Right lobe of liver (tissue), 4 donors: Measurements from ENCODE around the gene BUD31.

Experiments used
- POLR2A ChIP-seq: fragments of 450-650 bp; IDR thresholded peaks from one replicate; pipeline ENCODE4 v1.6.1; 2017; ENCODE audit warnings: antibody characterized with exemption, mild to moderate bottlenecking
- TF ChIP-seq, protein P1 (sequence below), 4 donors: fragments of 200-600 bp in 3 of 4; fragments of 450-650 bp in 1 of 4; IDR thresholded peaks; one replicate each; pipeline versions ENCODE4 v1.5.1 to v1.8.0; 2016 to 2022; ENCODE audit warnings: antibody characterized with exemption in 4 of 4, mild to moderate bottlenecking in 2 of 4
- donor health status: DM: no; HTN: no; CAD: no.
- donor health status: DM: no; HTN: no; CAD: no.
- donor health status: DM: no; HTN: yes; CAD: no.

GRCh38 chr7:99433158-99433557, 24.4 kb downstream of the BUD31 start:
- TF ChIP-seq, protein P1, sequence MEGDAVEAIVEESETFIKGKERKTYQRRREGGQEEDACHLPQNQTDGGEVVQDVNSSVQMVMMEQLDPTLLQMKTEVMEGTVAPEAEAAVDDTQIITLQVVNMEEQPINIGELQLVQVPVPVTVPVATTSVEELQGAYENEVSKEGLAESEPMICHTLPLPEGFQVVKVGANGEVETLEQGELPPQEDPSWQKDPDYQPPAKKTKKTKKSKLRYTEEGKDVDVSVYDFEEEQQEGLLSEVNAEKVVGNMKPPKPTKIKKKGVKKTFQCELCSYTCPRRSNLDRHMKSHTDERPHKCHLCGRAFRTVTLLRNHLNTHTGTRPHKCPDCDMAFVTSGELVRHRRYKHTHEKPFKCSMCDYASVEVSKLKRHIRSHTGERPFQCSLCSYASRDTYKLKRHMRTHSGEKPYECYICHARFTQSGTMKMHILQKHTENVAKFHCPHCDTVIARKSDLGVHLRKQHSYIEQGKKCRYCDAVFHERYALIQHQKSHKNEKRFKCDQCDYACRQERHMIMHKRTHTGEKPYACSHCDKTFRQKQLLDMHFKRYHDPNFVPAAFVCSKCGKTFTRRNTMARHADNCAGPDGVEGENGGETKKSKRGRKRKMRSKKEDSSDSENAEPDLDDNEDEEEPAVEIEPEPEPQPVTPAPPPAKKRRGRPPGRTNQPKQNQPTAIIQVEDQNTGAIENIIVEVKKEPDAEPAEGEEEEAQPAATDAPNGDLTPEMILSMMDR (IDR thresholded peaks at IDR 0.05), result no peak
- no peak for TF ChIP-seq POLR2A
